ENCODE results near the gene COL25A1.

Gene COL25A1

GRCh38 chr4:108840426-108840975, 462.0 kb downstream of the COL25A1 start:
- DNase-seq = no peak

- DNase-seq = no peak
These were observed 463.1 kb downstream of the COL25A1 start for GRCh38 chr4:108839333-108839732.

GRCh38 chr4:108838451-108838850, 464.0 kb downstream of the COL25A1 start:
- DNase-seq = no peak

- no peak for DNase-seq
These were observed 467.5 kb downstream of the COL25A1 start for GRCh38 chr4:108834835-108835384.

GRCh38 chr4:108834166-108834834, 468.2 kb downstream of the COL25A1 start:
- DNase-seq = no peak

- no peak for DNase-seq
These were observed 469.4 kb downstream of the COL25A1 start for GRCh38 chr4:108833046-108833445.

- no peak for DNase-seq
These were observed 470.6 kb downstream of the COL25A1 start for GRCh38 chr4:108831886-108832285.

- no peak for DNase-seq
These were observed 471.2 kb downstream of the COL25A1 start for GRCh38 chr4:108831291-108831690.

- DNase-seq = no peak
These were observed 471.8 kb downstream of the COL25A1 start for GRCh38 chr4:108830509-108831244.

GRCh38 chr4:108829966-108830492, 472.4 kb downstream of the COL25A1 start:
- DNase-seq = no peak

GRCh38 chr4:108828620-108829019, 473.8 kb downstream of the COL25A1 start:
- no peak for DNase-seq

GRCh38 chr4:108825737-108826136, 476.7 kb downstream of the COL25A1 start:
- DNase-seq = no peak

- no peak for DNase-seq
These were observed 481.0 kb downstream of the COL25A1 start for GRCh38 chr4:108821351-108821930.

- no peak for DNase-seq
These were observed 481.7 kb downstream of the COL25A1 start for GRCh38 chr4:108820492-108821350.

- DNase-seq = no peak
These were observed 488.1 kb downstream of the COL25A1 start for GRCh38 chr4:108814326-108814725.

GRCh38 chr4:108813261-108813660, 489.2 kb downstream of the COL25A1 start:
- DNase-seq = no peak

- no peak for DNase-seq
These were observed 491.0 kb downstream of the COL25A1 start for GRCh38 chr4:108811486-108811885.

GRCh38 chr4:108810087-108810486, 492.4 kb downstream of the COL25A1 start:
- DNase-seq = no peak

- DNase-seq = no peak
These were observed 497.7 kb downstream of the COL25A1 start for GRCh38 chr4:108804648-108805273.

- no peak for DNase-seq
These were observed 503.2 kb downstream of the COL25A1 start for GRCh38 chr4:108799306-108799705.

- no peak for DNase-seq
These were observed 506.3 kb downstream of the COL25A1 start for GRCh38 chr4:108796173-108796572.

GRCh38 chr4:108795733-108796132, 506.7 kb downstream of the COL25A1 start:
- DNase-seq = no peak

Data from stimulated activated CD4-positive, alpha-beta T cell treated with anti-CD3 and anti-CD28 coated beads, Interleukin-4, amount 100 ng/mL, for 1 hour (primary cell).